ENCODE results near the gene POLR2E. TPM values are rescaled to one million over a fixed set of nuclear protein-coding genes. Genes with fewer than 3 reads are reported as not detected.
"Not testable (repeated sequence)": the region's sequence is repeated elsewhere in the genome, so short reads cannot be mapped to it uniquely, and the experiment has no call there.

POLR2E gene
- total RNA-seq, 1 experiment from 2014 or later = 281 TPM

DNA sequence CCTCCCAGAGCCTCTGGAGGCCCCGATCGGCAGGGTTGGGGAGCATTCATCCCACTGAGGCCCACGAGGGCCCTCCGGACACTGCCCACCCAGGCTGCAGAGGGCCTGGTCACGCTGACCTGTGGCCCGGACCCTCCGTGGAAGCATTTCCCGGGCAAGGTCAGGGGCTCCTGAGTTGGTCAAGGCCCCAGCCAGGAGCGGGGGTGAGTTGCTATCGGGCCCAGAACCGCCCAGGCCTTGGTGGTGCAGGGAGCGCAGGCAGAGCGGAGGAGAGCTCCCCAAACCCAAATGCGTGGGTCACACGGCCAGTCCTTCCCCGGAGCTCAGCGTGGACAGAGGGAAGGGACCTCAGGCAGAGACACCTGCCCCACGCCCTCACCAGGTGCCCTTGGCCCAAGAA is 34.4 kb upstream of the POLR2E start:
- ChIA-PET CTCF (interaction anchor here (1.2 kb wide), 1 partner anchor 16 kb away, joined by 5 read pairs; no protein-coding TSS in a partner anchor), POLR2A (no interaction called here), RAD21 (ENCODE audit: low non-redundant PET in 1 of 2, low total read pairs in 2 of 2, uncharacterized antibody in 2 of 2, unreplicated experiment in 2 of 2) (no interaction called here)
- intact Hi-C loops (cut with micrococcal nuclease) = no loop called here
- Histone ChIP-seq H3K4me1 (ENCODE audit: control insufficient read depth in 1 of 2, insufficient read depth in 2 of 2, low read length in 2 of 2) (peaks cover 0 to 13% of the 10 kb centered on the region in 2 experiments; a peak in 2 of 4 replicates), H3K9me3 (ENCODE audit: control insufficient read depth in 1 of 2, insufficient read depth in 1 of 2, low read depth in 1 of 2, low read length in 2 of 2) (no peaks in the 10 kb centered on the region), H3K27me3 (ENCODE audit: insufficient read depth, low read length) (no peaks in the 10 kb centered on the region), H4K20me1 (ENCODE audit: insufficient read depth) (no peaks in the 10 kb centered on the region), H3K9ac (ENCODE audit: low read length) (no peak overlapping the region), H2AFZ (ENCODE audit: low read depth, low read length, poor library complexity, severe bottlenecking) (no peak overlapping the region), H3K4me3 (replicated peaks in 1 of 2; ENCODE audit: low read depth in 1 of 2, low read length in 2 of 2) (no peak overlapping the region), H3K4me2 (ENCODE audit: low read length) (no peak overlapping the region), H3K27ac (ENCODE audit: low read depth, low read length) (no peak overlapping the region), H3K36me3 (ENCODE audit: control insufficient read depth in 1 of 2, insufficient read depth in 2 of 2, low read length in 2 of 2) (peaks cover 0 to 18% of the 10 kb centered on the region in 2 experiments; a peak in 2 of 4 replicates), H3K9me2 (ENCODE audit: insufficient read depth) (no peaks in the 10 kb centered on the region), H3K79me2 (ENCODE audit: insufficient read depth, low read length) (peaks cover 43% of the 10 kb centered on the region; the same call in 1 of the 2 replicates)
- TF ChIP-seq SIN3A (IDR thresholded peaks at IDR 0.05; ENCODE audit: low read depth) (no peak), ZFX (IDR thresholded peaks at IDR 0.05) (no peak), SP1 (IDR thresholded peaks at IDR 0.05; ENCODE audit: low read depth) (no peak), POLR2A (IDR thresholded peaks at IDR 0.05; ENCODE audit: borderline replicate concordance, extremely low read depth, insufficient read depth, insufficient read length) (no peak), RAD21 (IDR thresholded peaks at IDR 0.05; ENCODE audit: low read depth) (no peak)
- no TSS peak for BruUV-seq (replicated peaks)
- no peak for ATAC-seq
- no peak for DNase-seq (ENCODE audit: low read depth, low spot score)

DNA sequence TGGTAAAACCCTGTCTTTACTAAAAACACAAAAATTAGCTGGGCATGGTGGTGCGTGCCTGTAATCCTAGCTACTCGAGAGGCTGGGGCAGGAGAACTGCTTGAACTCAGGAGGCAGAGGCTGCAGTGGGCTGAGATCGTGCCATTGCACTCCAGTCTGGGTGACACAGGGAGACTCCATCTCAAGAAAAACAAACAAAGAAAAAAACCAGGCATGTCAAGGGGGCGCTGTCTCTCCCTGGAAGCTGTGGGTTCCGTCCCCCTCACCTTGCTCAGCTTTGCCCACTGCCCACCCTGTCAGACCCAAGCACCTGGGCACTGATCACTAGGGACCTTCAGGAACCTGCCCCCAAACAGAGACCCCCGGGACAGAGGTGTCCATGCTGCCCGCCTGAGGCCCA is 33.9 kb upstream of the POLR2E start:
- H3K27ac ChIP-seq (ENCODE audit: low read depth, low read length); H3K9ac ChIP-seq (ENCODE audit: low read length); H4K20me1 ChIP-seq (ENCODE audit: insufficient read depth); H3K27me3 ChIP-seq (ENCODE audit: insufficient read depth, low read length); ATAC-seq; DNase-seq (ENCODE audit: low read depth, low spot score); H3K9me3 ChIP-seq (ENCODE audit: control insufficient read depth in 1 of 2, insufficient read depth in 1 of 2, low read depth in 1 of 2, low read length in 2 of 2); BruUV-seq (replicated peaks); H3K4me2 ChIP-seq (ENCODE audit: low read length); POLR2A ChIA-PET; H3K9me2 ChIP-seq (ENCODE audit: insufficient read depth); H2AFZ ChIP-seq (ENCODE audit: low read depth, low read length, poor library complexity, severe bottlenecking); H3K4me3 ChIP-seq (replicated peaks in 1 of 2; ENCODE audit: low read depth in 1 of 2, low read length in 2 of 2); intact Hi-C loops (cut with micrococcal nuclease): not testable (repeated sequence)
- Histone ChIP-seq H3K79me2 (ENCODE audit: insufficient read depth, low read length) (peaks cover 39% of the 10 kb centered on the region; the same call in 1 of the 2 replicates), H3K36me3 (ENCODE audit: control insufficient read depth in 1 of 2, insufficient read depth in 2 of 2, low read length in 2 of 2) (peaks cover 0 to 15% of the 10 kb centered on the region in 2 experiments; a peak in 2 of 4 replicates), H3K4me1 (ENCODE audit: control insufficient read depth in 1 of 2, insufficient read depth in 2 of 2, low read length in 2 of 2) (peaks cover 0 to 13% of the 10 kb centered on the region in 2 experiments; a peak in 2 of 4 replicates)
- ChIA-PET RAD21 (ENCODE audit: low non-redundant PET in 1 of 2, low total read pairs in 2 of 2, uncharacterized antibody in 2 of 2, unreplicated experiment in 2 of 2) (interaction anchor here in 1 of 2 experiments (0.6 kb wide), 1 partner anchor 21 kb away, joined by 3 read pairs; no protein-coding TSS in a partner anchor), CTCF (interaction anchor here (1.2 kb wide), 1 partner anchor 16 kb away, joined by 5 read pairs; no protein-coding TSS in a partner anchor)
